ENCODE data around the gene STXBP5. TPM values are rescaled to one million over a fixed set of nuclear protein-coding genes. Genes with fewer than 3 reads are reported as not detected.

STXBP5 gene
- total and polyA plus RNA-seq, 2 of the 13 experiments (the other 11 are each of a cell fraction or from before 2014, with no cell fraction given), result 8.8 to 19.4 TPM

- TF ChIP-seq RERE (CRISPR knock-in tag; IDR thresholded peaks at IDR 0.05; ENCODE audit: low read depth), result peak; percentile 92
- no peak for TF ChIP-seq ZNF263 (CRISPR knock-in tag; IDR thresholded peaks at IDR 0.05)
- peak; percentile 61; the same call in 1 of the 2 replicates for TF ChIP-seq JUND (CRISPR knock-in tag; IDR thresholded peaks at IDR 0.05)
- 0 out of 2 replicates have a peak, but pooled peaks have one; percentile 53 for TF ChIP-seq MBNL3 (CRISPR knock-in tag; conservative IDR thresholded peaks at IDR 0.05)
- TF ChIP-seq ONECUT2 (CRISPR knock-in tag; IDR thresholded peaks at IDR 0.05), result no peak
- TF ChIP-seq CREB3 (CRISPR knock-in tag; IDR thresholded peaks at IDR 0.05), result peak; percentile 50; the same call in 1 of the 2 replicates
- TF ChIP-seq PHB2 (IDR thresholded peaks at IDR 0.05; ENCODE audit: partially characterized antibody), result no peak
- TF ChIP-seq CHD2 (IDR thresholded peaks at IDR 0.05; ENCODE audit: low read depth, low read length), result no peak
- peak; percentile 42; the same call in 1 of the 2 replicates for TF ChIP-seq ZSCAN25 (CRISPR knock-in tag; IDR thresholded peaks at IDR 0.05)
- TF ChIP-seq MEF2D (CRISPR knock-in tag; IDR thresholded peaks at IDR 0.05), result peak; percentile 85
- no peak for TF ChIP-seq EED (CRISPR knock-in tag; IDR thresholded peaks at IDR 0.05)
- TF ChIP-seq HNRNPLL (IDR thresholded peaks at IDR 0.05; ENCODE audit: low read depth, low read length, poor library complexity, severe bottlenecking), result no peak
- peak; percentile 96; the same call in 1 of the 2 replicates for TF ChIP-seq RNF219 (CRISPR knock-in tag; IDR thresholded peaks at IDR 0.05)
- TF ChIP-seq ZBTB43 (CRISPR knock-in tag; conservative IDR thresholded peaks at IDR 0.05), result peak; percentile 86; the same call in 1 of the 2 replicates
- 0 out of 2 replicates have a peak, but pooled peaks have one; percentile 32 for TF ChIP-seq MEIS2 (CRISPR knock-in tag; IDR thresholded peaks at IDR 0.05)
- TF ChIP-seq U2AF2 (IDR thresholded peaks at IDR 0.05; ENCODE audit: low read depth, low read length), result no peak
- TF ChIP-seq NPAS2 (CRISPR knock-in tag; IDR thresholded peaks at IDR 0.05; ENCODE audit: borderline replicate concordance), result no peak
- TF ChIP-seq TBP (CRISPR knock-in tag; IDR thresholded peaks at IDR 0.05), result no peak
- peak; percentile 93; the same call in 1 of the 2 replicates for TF ChIP-seq DDIT3 (CRISPR knock-in tag; IDR thresholded peaks at IDR 0.05)
- 0 out of 2 replicates have a peak, but pooled peaks have one; percentile 34 for TF ChIP-seq LCORL (IDR thresholded peaks at IDR 0.05)
- TF ChIP-seq LCORL (CRISPR knock-in tag; IDR thresholded peaks at IDR 0.05), result peak; percentile 85
Measured at GRCh38 chr6:147192278-147192911, 11.8 kb upstream of the STXBP5 start (continued).
